Peyer's patch (tissue), 4 donors: ENCODE data around the gene GSTM4.

Source experiments
- POLR2A ChIP-seq, 2 donors: fragments of 450-650 bp; IDR thresholded peaks; one replicate each; pipeline ENCODE4 v1.5.1; 2017; ENCODE audit warnings: antibody characterized with exemption in 2 of 2, mild to moderate bottlenecking in 2 of 2, moderate library complexity in 2 of 2
- TF ChIP-seq, protein P1 (sequence below), 6 experiments: fragments of 450-650 bp in 4 of 6; fragments of 200-600 bp in 2 of 6; sonication (generic) in 1 of 6; IDR thresholded peaks; one replicate each; pipeline ENCODE4 v1.5.1; 2017 to 2019; ENCODE audit warnings: antibody characterized with exemption in 6 of 6, mild to moderate bottlenecking in 3 of 6, moderate library complexity in 1 of 6

DNA sequence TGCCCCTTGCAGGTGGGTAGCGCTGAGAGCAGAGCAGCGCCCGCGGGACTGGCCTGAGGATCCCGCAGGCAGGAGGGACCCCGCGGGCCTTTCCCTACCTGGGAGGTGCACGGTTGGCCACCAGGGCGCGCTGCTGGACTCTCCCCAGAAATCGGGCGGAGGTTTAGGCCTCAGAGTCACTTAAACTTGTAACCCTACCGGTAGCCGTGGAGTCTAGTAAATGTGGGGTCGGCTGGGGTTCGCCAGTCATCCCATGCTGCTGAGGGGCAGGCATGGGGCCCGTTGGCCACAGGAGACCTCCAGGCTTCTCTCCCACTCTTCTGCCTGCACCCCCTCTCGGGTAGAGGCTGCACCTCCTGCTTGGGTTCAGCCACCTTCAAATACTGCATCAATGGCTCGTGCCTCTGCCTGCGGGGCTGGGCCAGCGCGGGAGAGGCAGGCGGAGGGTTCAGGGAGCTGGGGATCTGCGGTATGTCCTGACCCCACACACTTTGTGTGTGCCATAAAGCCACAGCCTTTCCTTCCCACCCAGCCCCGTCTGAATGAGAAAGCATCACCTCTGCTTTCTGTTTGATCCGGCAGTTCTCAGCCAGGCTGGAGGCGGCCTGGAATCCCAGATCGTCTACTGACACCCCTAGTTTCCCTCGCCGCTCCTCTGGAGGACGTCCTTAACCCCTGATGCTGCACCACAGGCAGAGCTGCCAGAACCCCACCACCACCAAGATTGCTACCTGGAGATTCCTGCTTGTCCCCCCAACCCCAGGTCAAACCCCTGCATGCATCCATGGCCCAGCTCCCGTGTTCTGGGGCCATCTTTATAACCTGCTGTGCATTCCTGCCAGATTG lies 12.3 kb upstream of the GSTM4 start:
- TF ChIP-seq, protein P1, sequence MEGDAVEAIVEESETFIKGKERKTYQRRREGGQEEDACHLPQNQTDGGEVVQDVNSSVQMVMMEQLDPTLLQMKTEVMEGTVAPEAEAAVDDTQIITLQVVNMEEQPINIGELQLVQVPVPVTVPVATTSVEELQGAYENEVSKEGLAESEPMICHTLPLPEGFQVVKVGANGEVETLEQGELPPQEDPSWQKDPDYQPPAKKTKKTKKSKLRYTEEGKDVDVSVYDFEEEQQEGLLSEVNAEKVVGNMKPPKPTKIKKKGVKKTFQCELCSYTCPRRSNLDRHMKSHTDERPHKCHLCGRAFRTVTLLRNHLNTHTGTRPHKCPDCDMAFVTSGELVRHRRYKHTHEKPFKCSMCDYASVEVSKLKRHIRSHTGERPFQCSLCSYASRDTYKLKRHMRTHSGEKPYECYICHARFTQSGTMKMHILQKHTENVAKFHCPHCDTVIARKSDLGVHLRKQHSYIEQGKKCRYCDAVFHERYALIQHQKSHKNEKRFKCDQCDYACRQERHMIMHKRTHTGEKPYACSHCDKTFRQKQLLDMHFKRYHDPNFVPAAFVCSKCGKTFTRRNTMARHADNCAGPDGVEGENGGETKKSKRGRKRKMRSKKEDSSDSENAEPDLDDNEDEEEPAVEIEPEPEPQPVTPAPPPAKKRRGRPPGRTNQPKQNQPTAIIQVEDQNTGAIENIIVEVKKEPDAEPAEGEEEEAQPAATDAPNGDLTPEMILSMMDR (IDR thresholded peaks at IDR 0.05): peak; percentile 64 to 90 (median 86)
- TF ChIP-seq POLR2A (IDR thresholded peaks at IDR 0.05): no peak
